ENCODE data around the gene C13orf46.
A peak's percentile ranks its signal among the peaks of the same experiment; 100 is the strongest.

Gene C13orf46

GRCh38 chr13:114002009-114002544, 28.2 kb upstream of the C13orf46 start:
- TF ChIP-seq CTCF (IDR thresholded peaks at IDR 0.05; ENCODE audit: insufficient read depth, low read depth, low read length, missing control alignments): no peak
- no peak for DNase-seq (ENCODE audit: low read depth)
- H3K4me3 ChIP-seq (ENCODE audit: low read length): no peak overlapping the region

- no peak overlapping the region for H3K4me3 ChIP-seq (ENCODE audit: low read length)
- TF ChIP-seq CTCF (IDR thresholded peaks at IDR 0.05; ENCODE audit: insufficient read depth, low read depth, low read length, missing control alignments): no peak
- no peak for DNase-seq (ENCODE audit: low read depth)
These were observed 27.6 kb upstream of the C13orf46 start for GRCh38 chr13:114001331-114002008.

DNA sequence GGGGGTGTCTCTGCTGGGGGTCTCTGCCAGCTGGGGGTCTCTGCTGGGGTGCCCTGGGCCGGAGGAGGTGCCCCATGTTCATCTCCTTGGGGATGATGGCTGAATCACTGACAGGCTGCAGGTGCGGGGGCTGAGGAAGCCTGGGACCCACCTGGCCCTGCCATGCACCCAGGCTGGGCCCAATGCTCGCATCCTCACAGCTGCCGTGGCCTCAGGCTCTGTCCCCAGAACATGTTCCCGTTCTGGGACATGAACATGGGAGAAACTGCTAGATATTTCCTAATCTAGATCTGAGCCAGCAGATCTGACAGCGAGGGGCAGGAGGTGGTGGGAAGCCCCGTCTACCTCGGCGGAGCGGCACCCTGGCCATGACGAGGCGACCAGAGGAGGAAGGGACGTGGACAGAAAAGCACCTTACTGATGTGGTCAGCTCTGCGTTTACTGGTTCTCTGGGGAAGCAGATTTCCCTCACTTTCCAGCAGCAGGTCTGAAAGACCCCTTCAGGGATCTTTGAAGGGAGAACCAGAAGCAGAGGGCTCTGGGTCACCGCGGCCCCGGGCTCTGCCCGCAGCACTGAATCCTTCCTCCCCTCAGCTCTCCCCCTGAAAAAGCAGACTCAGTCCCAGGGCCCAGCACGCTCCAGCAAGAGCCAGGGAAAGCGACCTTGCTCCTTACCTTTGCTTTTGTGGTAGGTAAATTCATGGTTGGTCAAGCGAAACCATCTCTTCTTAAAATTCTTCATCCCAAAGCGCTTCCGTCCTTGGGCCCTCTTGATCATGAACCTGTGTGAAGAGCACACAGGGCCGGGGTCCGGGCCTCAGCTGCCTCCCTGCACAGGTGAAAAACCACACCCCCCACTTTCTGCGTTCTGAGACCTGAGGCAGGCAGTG, 26.5 kb upstream of the C13orf46 start:
- TF ChIP-seq CTCF (IDR thresholded peaks at IDR 0.05; ENCODE audit: insufficient read depth, low read depth, low read length, missing control alignments): no peak
- no peak for DNase-seq (ENCODE audit: low read depth)
- no peak overlapping the region for H3K4me3 ChIP-seq (ENCODE audit: low read length)

DNA sequence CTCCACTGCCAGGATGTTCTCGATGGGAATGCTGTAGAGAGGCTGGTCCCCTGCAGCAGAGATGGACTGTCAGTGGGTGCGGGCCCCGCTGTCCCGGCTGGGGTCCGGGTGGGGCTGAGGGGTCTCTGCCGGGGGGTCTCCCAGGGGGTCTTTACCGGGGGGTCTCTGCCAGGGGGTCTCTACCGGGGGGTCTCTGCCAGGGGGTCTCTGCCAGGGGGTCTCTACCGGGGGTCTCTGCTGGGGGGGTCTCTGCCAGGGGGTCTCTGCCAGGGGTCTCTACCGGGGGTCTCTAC, 25.7 kb upstream of the C13orf46 start:
- DNase-seq (ENCODE audit: low read depth): no peak
- no peak overlapping the region for H3K4me3 ChIP-seq (ENCODE audit: low read length)
- no peak for TF ChIP-seq CTCF (IDR thresholded peaks at IDR 0.05; ENCODE audit: insufficient read depth, low read depth, low read length, missing control alignments)

- H3K4me3 ChIP-seq (ENCODE audit: low read length): no peak overlapping the region
- no peak for TF ChIP-seq CTCF (IDR thresholded peaks at IDR 0.05; ENCODE audit: insufficient read depth, low read depth, low read length, missing control alignments)
- no peak for DNase-seq (ENCODE audit: low read depth)
These were observed 25.1 kb upstream of the C13orf46 start for GRCh38 chr13:113998781-113999617.

- peak; percentile 23 for DNase-seq (ENCODE audit: low read depth)
- H3K4me3 ChIP-seq (ENCODE audit: low read length): no peak overlapping the region
- no peak for TF ChIP-seq CTCF (IDR thresholded peaks at IDR 0.05; ENCODE audit: insufficient read depth, low read depth, low read length, missing control alignments)
These were observed 24.2 kb upstream of the C13orf46 start for GRCh38 chr13:113997845-113998751.

All from epithelial cell of esophagus (primary cell).